ENCODE data around the gene APOL6.

Gene APOL6, protein sequence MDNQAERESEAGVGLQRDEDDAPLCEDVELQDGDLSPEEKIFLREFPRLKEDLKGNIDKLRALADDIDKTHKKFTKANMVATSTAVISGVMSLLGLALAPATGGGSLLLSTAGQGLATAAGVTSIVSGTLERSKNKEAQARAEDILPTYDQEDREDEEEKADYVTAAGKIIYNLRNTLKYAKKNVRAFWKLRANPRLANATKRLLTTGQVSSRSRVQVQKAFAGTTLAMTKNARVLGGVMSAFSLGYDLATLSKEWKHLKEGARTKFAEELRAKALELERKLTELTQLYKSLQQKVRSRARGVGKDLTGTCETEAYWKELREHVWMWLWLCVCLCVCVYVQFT

GRCh38 chr22:35648066-35649025, at the start of gene APOL6:
TSS of gene APOL6 (plus strand) at chr22:35648446. CDS start at chr22:35656426, 7,980 bp downstream.
- peak; percentile 57 for DNase-seq

- DNase-seq = no peak
These were observed 48.9 kb upstream of the APOL6 start for GRCh38 chr22:35599364-35599763.

GRCh38 chr22:35600476-35600875, 47.8 kb upstream of the APOL6 start:
- no peak for DNase-seq

DNA sequence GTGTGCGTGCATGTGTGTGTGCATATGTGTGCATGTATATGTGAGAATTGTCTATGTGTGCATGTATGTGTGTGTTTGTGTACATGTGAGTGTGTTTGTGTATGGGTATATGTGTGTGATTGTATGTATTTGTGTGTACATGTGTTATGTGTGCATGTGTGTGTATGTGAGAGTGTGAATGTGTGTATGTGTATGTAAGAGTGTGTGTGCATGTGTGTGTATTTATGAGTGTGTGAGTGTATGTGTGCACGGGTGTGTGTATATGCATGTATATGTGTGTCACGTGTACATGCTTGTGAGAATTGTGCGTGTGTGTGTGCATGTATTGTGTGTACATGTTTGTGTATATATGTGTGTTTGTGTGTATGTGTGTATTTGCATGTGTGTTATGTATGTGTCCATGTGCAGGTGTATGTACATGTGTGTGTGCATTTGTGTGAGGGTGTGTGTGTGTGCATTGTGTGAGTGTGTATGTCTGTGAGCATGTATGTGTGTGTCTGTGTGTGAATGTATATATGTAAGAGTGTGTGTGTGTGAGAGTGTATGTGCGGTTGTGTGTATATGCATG, 47.1 kb upstream of the APOL6 start:
- no peak for DNase-seq

DNA sequence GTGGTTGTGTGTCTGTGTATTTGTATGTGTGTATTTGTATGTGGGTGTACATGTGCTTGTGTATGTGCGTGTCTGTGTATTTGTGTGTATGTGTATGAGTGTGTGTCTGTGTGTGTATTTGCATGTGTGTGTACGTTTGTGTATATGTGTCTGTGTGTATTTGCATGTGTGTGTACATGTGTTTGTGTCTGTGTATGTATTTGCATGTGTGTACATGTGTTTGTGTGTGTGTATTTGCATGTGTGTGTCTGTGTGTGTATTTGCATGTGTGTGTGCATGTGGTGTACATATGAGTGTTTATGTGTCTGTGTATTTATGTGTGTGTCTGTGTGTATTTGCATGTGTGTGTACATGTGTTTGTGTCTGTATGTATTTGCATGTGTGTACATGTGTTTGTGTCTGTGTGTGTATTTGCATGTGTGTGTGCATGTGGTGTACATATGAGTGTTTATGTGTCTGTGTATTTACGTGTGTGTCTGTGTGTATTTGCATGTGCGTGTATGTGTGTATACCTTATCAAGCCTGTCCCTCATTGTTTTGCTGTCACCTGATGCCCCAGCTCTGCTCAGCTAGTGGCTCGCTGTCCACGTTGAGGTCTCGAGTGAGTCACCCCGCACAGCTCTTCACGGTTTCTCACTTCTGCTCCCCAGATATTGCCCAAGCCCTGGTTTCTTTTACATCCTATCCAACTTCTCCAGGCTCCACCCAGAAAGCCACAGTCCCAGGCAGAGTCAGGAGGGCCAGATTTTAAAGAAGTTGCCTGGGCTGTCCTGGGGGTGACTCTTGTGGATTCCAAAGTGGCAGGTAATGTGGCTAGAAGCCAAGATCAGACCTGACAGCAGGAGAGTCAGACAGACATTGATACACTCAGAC, 46.3 kb upstream of the APOL6 start:
- DNase-seq = no peak

DNA sequence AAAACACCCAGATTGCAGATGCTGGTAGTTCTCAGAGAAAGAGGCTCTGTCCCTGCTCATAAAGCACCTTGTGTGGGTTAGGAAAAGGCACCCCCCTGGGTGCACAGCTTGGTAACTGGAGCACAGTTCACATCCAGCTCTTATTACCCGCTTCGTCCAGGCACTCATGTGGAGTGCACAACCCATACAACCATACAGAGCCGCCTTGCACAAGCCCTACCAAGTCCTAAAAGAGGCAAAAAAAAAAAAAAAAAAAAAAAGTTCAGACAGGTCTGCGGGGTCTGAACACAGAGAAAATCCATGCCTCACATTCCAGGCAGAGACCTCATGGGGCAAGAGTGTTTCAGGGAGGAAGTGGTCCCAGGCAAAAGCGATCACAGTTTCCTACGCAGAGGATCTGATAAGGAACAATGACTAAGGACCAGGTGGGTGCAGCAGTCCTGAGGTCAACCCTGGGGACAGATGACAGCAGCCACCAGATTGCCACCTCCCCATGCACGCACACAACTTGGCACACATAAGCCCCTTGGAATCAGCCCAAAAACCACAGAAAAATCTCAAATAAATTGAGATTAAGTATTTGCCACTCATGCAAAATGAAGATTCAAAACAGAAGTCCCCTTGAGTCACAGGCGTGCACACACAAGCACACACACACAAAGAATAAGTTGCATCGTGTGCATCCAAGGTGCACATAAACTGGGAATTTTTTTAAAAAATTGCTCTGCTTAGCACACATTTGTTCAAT, 43.5 kb upstream of the APOL6 start:
- DNase-seq = no peak

DNA sequence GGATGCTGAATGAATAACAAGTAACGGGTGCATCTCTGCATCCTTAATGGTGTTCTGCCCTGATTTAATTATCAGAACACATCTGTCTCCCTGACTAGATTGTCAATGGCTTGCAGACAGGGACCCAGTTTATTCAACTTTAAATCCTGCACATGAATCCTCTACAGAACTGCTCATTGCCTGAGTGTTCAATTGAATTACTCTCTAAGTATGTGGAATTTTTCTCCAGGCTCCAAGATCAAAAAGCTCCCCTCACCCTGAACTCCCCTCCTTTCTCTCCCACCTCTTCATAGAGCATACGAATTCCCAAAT, 42.9 kb upstream of the APOL6 start:
- no peak for DNase-seq

GRCh38 chr22:35605851-35606481, 42.3 kb upstream of the APOL6 start:
- DNase-seq = no peak

DNA sequence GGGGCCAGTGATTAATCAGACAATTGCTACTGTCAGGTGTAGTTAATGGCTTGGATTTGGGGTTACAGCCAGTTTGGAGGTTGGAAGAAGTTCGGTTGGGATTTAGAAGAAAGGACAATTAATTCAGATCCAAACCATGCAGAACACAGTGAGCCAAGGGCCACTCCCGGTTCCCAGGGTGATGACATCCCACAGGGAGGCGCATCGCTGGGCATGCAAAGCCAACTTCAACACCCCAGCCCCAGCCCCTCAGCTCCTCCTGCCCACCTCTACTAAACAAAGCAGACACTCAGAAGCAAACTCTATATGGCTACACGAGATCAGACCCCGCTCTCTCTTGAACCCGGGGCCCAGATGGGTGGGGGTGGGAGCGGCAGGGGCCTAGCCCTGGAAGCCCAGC, 41.3 kb upstream of the APOL6 start:
- no peak for DNase-seq

DNA sequence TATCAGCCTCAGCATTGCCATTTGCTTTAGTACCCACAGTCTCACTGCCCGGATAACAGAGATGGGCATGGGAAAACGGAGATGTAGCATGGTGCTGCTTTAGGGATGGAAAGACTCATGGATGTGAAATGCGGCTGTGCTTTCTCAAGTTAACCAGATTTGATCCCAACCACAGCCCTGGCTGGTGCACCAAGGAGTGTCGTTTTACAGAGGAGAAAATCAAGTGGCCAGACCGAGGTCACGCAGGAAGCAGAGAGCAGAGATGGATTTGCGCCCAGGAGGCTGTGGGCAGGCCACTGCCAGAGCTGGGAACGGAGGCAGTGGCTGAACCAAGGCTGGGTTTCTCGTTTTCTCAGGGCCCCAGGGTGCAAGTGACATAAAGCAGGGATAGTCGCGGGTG, 40.2 kb upstream of the APOL6 start:
- no peak for DNase-seq

DNA sequence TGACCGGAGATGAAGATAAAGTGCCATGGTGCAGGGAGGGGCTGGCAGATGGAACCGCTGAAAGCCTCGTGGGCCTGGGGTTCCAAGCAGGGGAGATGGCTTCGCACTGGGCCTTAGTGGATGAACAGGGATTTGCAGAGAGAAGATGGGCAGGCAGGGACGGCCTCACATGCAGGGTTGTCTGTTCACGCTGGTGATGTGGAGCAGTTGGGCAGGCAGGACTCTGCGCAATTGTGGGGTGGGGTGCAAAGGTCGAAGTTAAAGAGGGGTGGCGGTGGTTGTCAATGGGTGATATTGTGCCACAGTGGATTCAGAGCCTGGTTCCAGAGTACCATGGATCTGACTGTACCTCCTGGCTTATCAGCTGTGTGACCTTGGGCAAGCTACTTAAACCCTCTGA, 39.0 kb upstream of the APOL6 start:
- DNase-seq = no peak

- no peak for DNase-seq
These were observed 38.5 kb upstream of the APOL6 start for GRCh38 chr22:35609761-35610160.

DNA sequence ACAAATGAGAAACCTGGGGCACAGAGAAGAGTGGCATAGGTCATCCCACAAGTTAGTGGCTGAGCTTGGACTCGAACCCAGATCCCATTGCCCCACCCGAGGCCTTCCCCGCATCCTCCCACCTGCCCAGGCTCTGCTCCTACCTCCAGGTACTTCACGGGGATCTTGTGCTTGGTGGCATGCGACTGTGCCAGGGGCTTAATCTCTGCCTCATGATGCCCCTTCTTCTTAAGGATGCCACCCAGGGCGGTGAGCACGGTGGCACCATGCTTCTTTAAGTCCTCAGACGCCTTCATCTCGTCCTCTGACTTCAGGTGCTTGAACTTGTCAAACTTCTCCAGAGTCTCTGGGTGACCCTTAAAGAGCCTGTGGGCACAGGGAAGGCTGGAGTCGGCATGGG, 37.5 kb upstream of the APOL6 start:
- DNase-seq = no peak

GRCh38 chr22:35611200-35611890, 36.9 kb upstream of the APOL6 start:
- DNase-seq = no peak

DNA sequence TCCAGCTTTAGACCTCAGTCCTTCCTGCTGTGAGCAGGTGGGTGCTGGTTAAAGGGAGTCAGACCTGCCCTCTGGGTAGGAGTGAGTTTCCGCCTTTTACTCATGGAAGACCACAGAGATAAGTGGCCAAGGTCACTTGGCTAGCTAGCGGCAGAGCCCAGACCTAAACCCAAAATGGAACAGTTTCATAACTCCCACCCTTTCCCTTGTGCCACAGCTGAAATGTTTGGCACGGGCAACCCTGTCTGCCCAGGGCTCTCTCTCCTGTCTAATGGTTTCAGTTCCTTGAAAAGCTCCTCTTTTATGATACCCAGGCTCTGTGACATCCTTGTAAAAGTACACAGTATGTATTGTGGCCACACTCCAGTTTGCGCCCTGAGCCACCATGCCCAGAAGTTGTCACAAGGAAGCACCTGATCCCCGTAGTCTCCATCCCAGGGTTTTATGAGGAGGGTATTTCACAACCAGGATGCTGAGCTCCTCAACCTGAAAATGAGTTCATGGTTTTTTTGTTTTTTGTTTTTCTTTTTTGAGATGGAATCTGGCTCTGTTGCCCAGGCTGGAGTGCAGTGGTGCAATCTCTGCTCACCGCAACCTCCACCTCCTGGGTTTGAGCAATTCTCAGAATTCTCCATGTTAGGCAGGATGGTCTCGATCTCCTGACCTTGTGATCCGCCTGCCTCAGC, 36.2 kb upstream of the APOL6 start:
- DNase-seq = no peak

DNA sequence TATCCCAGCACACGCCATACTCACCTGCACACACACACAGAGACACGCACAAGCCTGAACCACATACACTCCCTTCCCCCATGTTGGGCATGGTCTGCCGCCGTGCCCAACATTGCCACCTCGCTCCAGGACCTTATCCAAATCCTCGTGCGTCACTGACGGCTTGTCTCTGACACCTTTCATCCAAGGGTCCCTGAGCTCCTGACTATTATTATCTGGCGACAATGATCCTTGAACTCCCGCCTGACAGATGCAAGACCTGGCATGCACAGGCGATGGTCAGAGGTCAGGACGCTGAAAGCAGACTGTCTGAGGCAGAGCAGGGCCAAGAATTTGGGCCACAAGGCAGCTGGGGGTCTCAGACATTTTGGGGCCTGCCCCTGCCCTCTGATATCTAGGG, 35.3 kb upstream of the APOL6 start:
- no peak for DNase-seq

GRCh38 chr22:35614404-35614803, 33.8 kb upstream of the APOL6 start:
- no peak for DNase-seq

- DNase-seq = no peak
These were observed 33.1 kb upstream of the APOL6 start for GRCh38 chr22:35615156-35615555.

- no peak for DNase-seq
These were observed 32.2 kb upstream of the APOL6 start for GRCh38 chr22:35616043-35616442.

GRCh38 chr22:35617137-35617755, 31.0 kb upstream of the APOL6 start, which contains the start of gene MB:
TSS of gene MB (minus strand) at chr22:35617329. CDS start at chr22:35617257, 72 bp downstream.
- DNase-seq = no peak
